Stomach smooth muscle (tissue), 2 donors: ENCODE measurements around the gene TENT5C.

ENCODE experiments used
- H3K27ac ChIP-seq: one replicate; pipeline ENCODE4 v1.7.0; 2013; ENCODE audit warnings: mild to moderate bottlenecking, low read length, inconsistent platforms
- H3K27me3 ChIP-seq, 2 donors: one replicate each; pipeline ENCODE4 v1.7.0; 2013; ENCODE audit warnings: low read length in 2 of 2; ENCODE audit not compliant: insufficient read depth in 2 of 2, control insufficient read depth in 1 of 2
- H3K36me3 ChIP-seq, 2 donors: one replicate each; pipeline ENCODE4 v1.7.0; 2013; ENCODE audit warnings: low read length in 2 of 2; ENCODE audit not compliant: control insufficient read depth in 2 of 2, insufficient read depth in 2 of 2
- H3K4me1 ChIP-seq: one replicate; pipeline ENCODE4 v1.7.0; 2013; ENCODE audit warnings: low read length; ENCODE audit not compliant: control insufficient read depth, insufficient read depth
- H3K4me3 ChIP-seq, 2 donors: one replicate each; pipeline ENCODE4 v1.7.0; 2013; ENCODE audit warnings: low read length in 2 of 2
- H3K9ac ChIP-seq, 2 donors: one replicate each; pipeline ENCODE4 v1.7.0; 2013; ENCODE audit warnings: low read length in 2 of 2, mild to moderate bottlenecking in 1 of 2
- H3K9me3 ChIP-seq, 2 donors: one replicate each; pipeline ENCODE4 v1.7.0; 2013; ENCODE audit warnings: low read length in 2 of 2; ENCODE audit not compliant: control insufficient read depth in 2 of 2
- donor health status: healthy.
- donor health status: Pancreatic carcinoma.

TENT5C gene

GRCh38 chr1:117635805-117636204, 30.0 kb downstream of the TENT5C start:
- H3K4me1 ChIP-seq: peaks cover 4% of the 10 kb centered on the region
- no peak overlapping the region for H3K9ac ChIP-seq
- H3K9me3 ChIP-seq: no peaks in the 10 kb centered on the region
- H3K36me3 ChIP-seq: no peaks in the 10 kb centered on the region
- H3K27ac ChIP-seq: no peak overlapping the region
- H3K27me3 ChIP-seq: no peaks in the 10 kb centered on the region
- no peak overlapping the region for H3K4me3 ChIP-seq

- Histone ChIP-seq H3K9me3 (no peaks in the 10 kb centered on the region), H3K27me3 (no peaks in the 10 kb centered on the region), H3K9ac (no peak overlapping the region), H3K27ac (no peak overlapping the region), H3K4me3 (no peak overlapping the region), H3K4me1 (peaks cover 4% of the 10 kb centered on the region), H3K36me3 (no peaks in the 10 kb centered on the region)
These were observed 31.0 kb downstream of the TENT5C start for GRCh38 chr1:117636637-117637425.

- Histone ChIP-seq H3K36me3 (no peaks in the 10 kb centered on the region), H3K9me3 (no peaks in the 10 kb centered on the region), H3K27ac (no peak overlapping the region), H3K27me3 (no peaks in the 10 kb centered on the region), H3K4me3 (no peak overlapping the region), H3K4me1 (peaks cover 4% of the 10 kb centered on the region), H3K9ac (no peak overlapping the region)
These were observed 32.3 kb downstream of the TENT5C start for GRCh38 chr1:117638141-117638540.

GRCh38 chr1:117638759-117639158, 32.9 kb downstream of the TENT5C start:
- no peak overlapping the region for H3K9ac ChIP-seq
- no peak overlapping the region for H3K4me3 ChIP-seq
- no peaks in the 10 kb centered on the region for H3K9me3 ChIP-seq
- H3K4me1 ChIP-seq: no peaks in the 10 kb centered on the region
- H3K27me3 ChIP-seq: no peaks in the 10 kb centered on the region
- H3K27ac ChIP-seq: no peak overlapping the region
- H3K36me3 ChIP-seq: no peaks in the 10 kb centered on the region

GRCh38 chr1:117639741-117640140, 33.9 kb downstream of the TENT5C start:
- H3K4me3 ChIP-seq: no peak overlapping the region
- no peak overlapping the region for H3K27ac ChIP-seq
- H3K27me3 ChIP-seq: no peaks in the 10 kb centered on the region
- no peaks in the 10 kb centered on the region for H3K4me1 ChIP-seq
- no peaks in the 10 kb centered on the region for H3K36me3 ChIP-seq
- H3K9ac ChIP-seq: no peak overlapping the region
- H3K9me3 ChIP-seq: no peaks in the 10 kb centered on the region

GRCh38 chr1:117641536-117641935, 35.7 kb downstream of the TENT5C start:
- H3K27me3 ChIP-seq: no peaks in the 10 kb centered on the region
- no peaks in the 10 kb centered on the region for H3K4me1 ChIP-seq
- no peak overlapping the region for H3K27ac ChIP-seq
- no peak overlapping the region for H3K9ac ChIP-seq
- no peaks in the 10 kb centered on the region for H3K36me3 ChIP-seq
- H3K9me3 ChIP-seq: no peaks in the 10 kb centered on the region
- H3K4me3 ChIP-seq: no peak overlapping the region

GRCh38 chr1:117642963-117643362, 37.1 kb downstream of the TENT5C start:
- Histone ChIP-seq H3K36me3 (no peaks in the 10 kb centered on the region), H3K9me3 (no peaks in the 10 kb centered on the region)

GRCh38 chr1:117643601-117644000, 37.8 kb downstream of the TENT5C start:
- no peak overlapping the region for H3K27ac ChIP-seq
- H3K27me3 ChIP-seq: no peaks in the 10 kb centered on the region
- no peaks in the 10 kb centered on the region for H3K36me3 ChIP-seq
- no peak overlapping the region for H3K9ac ChIP-seq
- no peak overlapping the region for H3K4me3 ChIP-seq
- H3K4me1 ChIP-seq: no peaks in the 10 kb centered on the region
- no peaks in the 10 kb centered on the region for H3K9me3 ChIP-seq

More at GRCh38 chr1:117642963-117643362, 37.1 kb downstream of the TENT5C start:
- H3K4me1 ChIP-seq: no peaks in the 10 kb centered on the region
- no peak overlapping the region for H3K27ac ChIP-seq
- H3K27me3 ChIP-seq: no peaks in the 10 kb centered on the region
- H3K4me3 ChIP-seq: no peak overlapping the region
- no peak overlapping the region for H3K9ac ChIP-seq

- Histone ChIP-seq H3K4me1 (no peaks in the 10 kb centered on the region), H3K9ac (no peak overlapping the region), H3K27ac (no peak overlapping the region), H3K9me3 (no peaks in the 10 kb centered on the region), H3K4me3 (no peak overlapping the region), H3K36me3 (no peaks in the 10 kb centered on the region), H3K27me3 (no peaks in the 10 kb centered on the region)
These were observed 39.0 kb downstream of the TENT5C start for GRCh38 chr1:117644696-117645311.

- Histone ChIP-seq H3K27ac (no peak overlapping the region), H3K4me1 (no peaks in the 10 kb centered on the region), H3K9ac (no peak overlapping the region), H3K4me3 (no peak overlapping the region), H3K36me3 (no peaks in the 10 kb centered on the region), H3K9me3 (no peaks in the 10 kb centered on the region), H3K27me3 (no peaks in the 10 kb centered on the region)
These were observed 39.5 kb downstream of the TENT5C start for GRCh38 chr1:117645343-117645742.
